Fibroblast of villous mesenchyme (primary cell): Measurements from ENCODE around the gene RNF34. TPM values are rescaled to one million over a fixed set of nuclear protein-coding genes. Genes with fewer than 3 reads are reported as not detected.

Source experiments
- DNase-seq: peaks from one replicate; pipeline ENCODE4 v3.0.0-alpha.2; 2010; ENCODE audit warnings: low read depth
- H3K4me3 ChIP-seq: 2 replicates; pipeline ENCODE4 v1.5.1; 2011; ENCODE audit warnings: low read depth, mild to moderate bottlenecking, low read length
- total RNA-seq: library from RNA; depleted of rRNA; stranded (reverse); fragments of >200 nt; gene quantifications from 2 replicates; pipeline ENCODE4 v1.2.3, GENCODE V29; 2012
- TF ChIP-seq, protein P1 (sequence below): IDR thresholded peaks from 2 replicates; pipeline ENCODE4 v1.5.1; 2012; ENCODE audit warnings: low read depth, mild to moderate bottlenecking, low read length; ENCODE audit not compliant: insufficient read depth

Gene RNF34
- total RNA-seq, 1 donor: 52.7 TPM

DNA sequence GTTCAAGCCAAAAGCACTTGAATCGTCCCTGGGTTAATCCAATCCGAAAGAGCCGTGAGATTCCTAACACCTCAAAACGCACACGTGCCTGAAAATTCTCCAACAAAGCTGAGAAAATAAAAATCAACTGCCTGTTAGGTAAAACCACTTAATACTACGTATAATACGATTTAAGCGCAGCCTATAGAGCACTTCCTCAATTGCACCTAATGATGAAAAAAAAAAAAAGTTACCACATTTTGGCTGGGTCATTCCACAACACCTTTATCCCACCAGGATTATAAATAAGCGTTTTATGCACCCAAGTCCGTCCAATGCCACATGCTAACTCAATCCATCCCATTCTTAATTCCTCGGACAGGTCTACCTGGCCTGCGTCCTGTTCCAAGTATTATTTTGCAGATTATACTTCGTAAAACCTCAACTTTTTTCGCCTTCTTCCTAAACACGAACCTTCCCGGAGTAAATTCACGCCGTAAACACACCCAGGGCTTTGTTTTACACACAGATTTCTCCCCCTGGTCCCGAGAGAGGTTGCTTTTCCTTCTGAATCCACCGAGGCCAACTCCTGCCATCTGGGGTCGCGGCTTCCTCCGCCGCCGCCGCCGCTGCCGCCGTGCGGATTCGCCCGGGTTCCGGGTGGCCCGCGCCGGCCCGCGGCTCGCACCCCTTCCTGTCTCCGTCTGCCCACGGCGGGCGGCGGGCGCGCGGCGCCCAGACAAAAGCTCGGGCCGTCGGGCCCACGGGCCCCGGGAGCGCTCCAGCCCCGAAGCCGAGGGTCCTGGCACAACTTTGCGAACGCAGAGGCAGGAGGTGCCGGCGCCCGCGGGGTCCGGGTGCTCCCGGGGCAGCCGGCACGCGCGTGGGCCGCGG lies 66.2 kb downstream of the RNF34 start:
- H3K4me3 ChIP-seq: peak overlapping the region; percentile 57
- TF ChIP-seq, protein P1, sequence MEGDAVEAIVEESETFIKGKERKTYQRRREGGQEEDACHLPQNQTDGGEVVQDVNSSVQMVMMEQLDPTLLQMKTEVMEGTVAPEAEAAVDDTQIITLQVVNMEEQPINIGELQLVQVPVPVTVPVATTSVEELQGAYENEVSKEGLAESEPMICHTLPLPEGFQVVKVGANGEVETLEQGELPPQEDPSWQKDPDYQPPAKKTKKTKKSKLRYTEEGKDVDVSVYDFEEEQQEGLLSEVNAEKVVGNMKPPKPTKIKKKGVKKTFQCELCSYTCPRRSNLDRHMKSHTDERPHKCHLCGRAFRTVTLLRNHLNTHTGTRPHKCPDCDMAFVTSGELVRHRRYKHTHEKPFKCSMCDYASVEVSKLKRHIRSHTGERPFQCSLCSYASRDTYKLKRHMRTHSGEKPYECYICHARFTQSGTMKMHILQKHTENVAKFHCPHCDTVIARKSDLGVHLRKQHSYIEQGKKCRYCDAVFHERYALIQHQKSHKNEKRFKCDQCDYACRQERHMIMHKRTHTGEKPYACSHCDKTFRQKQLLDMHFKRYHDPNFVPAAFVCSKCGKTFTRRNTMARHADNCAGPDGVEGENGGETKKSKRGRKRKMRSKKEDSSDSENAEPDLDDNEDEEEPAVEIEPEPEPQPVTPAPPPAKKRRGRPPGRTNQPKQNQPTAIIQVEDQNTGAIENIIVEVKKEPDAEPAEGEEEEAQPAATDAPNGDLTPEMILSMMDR: no peak
- DNase-seq: no peak

DNA sequence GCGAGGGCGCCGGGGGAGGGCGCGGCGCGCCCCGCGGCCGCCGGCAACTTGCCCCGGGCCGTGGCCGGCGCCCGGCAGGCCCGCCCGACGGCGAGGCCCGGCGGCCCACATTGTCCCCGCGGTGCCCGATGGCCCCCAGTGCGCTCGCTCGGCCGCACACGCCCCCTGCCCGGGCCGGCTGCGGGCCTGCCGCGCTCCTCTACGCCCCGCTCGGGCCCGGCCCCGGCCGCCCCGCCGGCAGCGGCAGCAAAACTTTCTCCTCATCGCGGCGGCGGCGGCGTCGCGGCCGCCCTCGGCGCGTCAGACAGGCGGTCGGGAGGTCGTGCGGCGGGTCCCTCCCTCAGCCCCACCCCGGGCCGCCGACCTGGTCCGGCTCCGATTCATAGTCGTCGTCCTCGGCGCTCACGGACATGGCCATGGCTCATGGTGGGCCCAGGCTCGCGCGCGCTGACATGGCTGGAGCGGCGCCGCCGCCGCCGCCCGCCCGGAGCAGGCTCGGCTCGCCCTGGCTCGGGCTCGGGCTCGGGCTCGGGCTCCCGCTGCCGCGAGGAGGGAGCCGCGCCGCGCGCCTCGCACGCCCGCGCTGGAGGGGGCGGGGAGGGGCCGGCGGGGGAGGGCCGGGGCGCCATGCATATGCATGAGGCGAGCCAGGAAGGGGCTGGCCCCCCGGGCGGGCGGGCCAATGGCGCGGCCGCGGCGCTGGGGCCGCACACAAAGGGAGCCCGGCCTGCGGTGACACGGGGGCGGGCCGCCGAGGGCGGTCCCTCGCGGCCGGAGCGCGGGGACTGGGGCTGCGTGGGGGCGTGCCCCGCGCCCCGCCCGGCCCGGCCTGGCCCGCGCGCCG lies 67.1 kb downstream of the RNF34 start:
- DNase-seq: peak; percentile 86
- H3K4me3 ChIP-seq: peak overlapping the region; percentile 58
- TF ChIP-seq, protein P1: no peak

DNA sequence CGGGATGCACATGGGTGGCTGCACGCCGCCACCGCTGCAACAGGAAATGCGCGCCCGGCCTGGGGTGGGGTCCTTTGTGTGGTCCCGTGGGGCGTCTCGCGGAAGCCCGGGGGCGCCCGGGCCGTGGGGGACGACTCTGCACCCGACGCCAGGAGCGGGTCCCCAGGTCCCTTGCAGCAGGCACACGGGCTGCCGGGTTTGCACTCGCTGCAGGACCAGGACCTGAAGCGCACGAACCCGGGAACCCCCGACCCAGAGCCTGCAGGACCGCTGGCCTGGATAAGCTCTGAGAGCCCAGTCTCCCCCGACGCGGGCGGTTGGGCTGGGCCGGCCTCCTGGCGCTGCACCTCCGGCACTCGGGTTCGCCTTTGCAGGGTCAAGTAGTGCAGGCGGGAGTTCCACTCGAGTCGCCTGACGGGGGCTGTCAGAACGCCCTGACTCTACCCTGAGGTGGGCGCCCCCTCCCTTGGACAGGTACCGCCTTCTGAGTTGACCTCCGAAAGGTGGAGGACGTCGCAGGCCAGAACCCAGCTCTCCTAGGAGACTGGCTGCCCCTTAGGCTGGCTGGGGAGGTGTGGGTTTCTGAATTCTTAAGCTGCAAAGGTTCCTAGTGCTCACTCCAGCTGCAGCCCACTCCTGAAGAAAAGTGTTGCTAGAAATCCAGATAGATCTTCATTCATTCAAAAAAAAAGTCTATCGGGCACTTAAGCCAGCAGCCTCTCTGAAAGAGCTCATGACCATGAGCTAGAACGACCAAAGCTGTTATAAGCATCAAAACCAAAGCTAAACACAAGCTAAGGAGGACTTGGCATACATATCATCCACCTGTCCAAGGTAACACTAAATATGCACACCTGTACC lies 68.0 kb downstream of the RNF34 start:
- peak; percentile 30 for DNase-seq
- TF ChIP-seq, protein P1: no peak
- H3K4me3 ChIP-seq: peak overlapping the region; percentile 58

DNA sequence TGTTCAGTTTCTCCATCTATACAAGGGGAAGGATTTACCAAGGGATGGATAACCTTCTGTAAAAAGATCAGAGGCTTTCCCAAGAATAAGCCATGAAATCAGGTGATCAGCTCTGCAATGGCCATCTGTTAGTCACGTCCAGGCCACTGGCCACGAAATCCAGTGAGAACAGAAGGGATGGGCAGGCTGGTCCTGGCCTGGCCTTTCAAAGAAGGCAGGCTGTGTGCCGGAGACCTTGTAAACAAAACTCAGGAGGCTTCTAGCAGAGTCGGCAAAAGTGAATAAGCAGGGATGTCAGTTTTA lies 68.5 kb downstream of the RNF34 start:
- H3K4me3 ChIP-seq: no peak overlapping the region
- no peak for DNase-seq
- TF ChIP-seq, protein P1: no peak

DNA sequence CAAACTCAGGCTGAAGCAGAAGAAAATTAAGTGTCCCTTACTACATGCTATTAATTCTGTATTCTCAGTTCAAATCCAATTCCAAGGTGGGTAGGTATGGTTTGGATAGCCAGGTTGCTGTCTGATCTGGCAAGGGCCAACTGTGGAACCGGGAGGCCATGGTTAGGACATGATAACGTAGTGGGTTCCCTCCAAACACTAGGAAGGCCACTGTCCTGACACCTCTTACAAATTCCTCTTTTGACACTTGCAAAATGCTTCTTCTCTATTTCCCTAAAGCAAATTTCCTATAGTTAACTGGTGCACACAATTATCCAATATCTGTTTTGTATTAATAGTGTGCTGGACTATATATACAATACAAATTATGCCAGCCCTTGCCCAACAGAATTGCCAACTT lies 70.8 kb downstream of the RNF34 start:
- DNase-seq: no peak
- H3K4me3 ChIP-seq: no peak overlapping the region
- TF ChIP-seq, protein P1: no peak

DNA sequence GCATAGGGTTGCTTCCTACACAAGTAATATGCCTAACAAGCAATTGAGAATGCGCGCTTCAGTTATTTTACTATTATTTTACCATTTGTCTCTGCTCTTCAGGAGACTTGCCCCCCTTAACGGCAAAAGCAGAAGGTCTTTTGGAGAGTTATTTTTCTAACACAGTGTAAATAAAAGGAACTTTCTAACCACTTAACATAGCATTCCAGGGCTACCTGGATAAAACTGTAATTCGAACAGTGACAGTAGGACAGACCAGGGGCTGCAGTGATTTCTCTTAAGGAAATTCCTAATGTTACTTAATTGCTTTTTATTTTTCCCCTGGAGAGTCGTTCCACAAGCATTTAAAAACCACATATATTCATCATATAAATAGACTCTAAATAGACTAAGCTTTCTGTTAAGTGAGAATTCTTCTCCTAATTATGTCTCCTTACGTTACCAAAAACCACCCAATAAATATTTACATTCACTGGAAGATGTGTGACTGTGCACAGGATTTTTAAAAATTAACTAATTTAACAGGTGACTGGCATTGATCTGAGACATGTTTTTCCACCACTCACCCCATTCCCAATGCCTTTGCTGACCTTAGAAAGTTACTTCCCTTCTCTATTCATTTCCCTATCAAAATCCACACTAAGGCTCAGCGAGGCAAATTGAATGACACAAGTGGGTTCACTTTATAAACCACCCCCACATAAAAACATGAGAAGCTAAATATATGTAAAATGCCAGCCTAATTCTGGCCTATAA lies 72.4 kb downstream of the RNF34 start:
- no peak for DNase-seq
- H3K4me3 ChIP-seq: no peak overlapping the region
- TF ChIP-seq, protein P1: no peak
